HEK293T (cell line): ENCODE results near the gene GOLPH3L.

Experiments used
- ARNT ChIP-seq: fragments of 450-650 bp; IDR thresholded peaks from 2 replicates; pipeline ENCODE4 v1.6.1; 2017; ENCODE audit warnings: mild to moderate bottlenecking
- BHLHE40 ChIP-seq: fragments of 450-650 bp; IDR thresholded peaks from 2 replicates; pipeline ENCODE4 v1.6.1; 2016; ENCODE audit warnings: mild to moderate bottlenecking, moderate library complexity, borderline replicate concordance
- CTBP1 ChIP-seq: fragments of 450-650 bp; IDR thresholded peaks from 2 replicates; pipeline ENCODE4 v1.6.1; 2016; ENCODE audit warnings: borderline replicate concordance
- ELF4 ChIP-seq: fragments of 450-650 bp; IDR thresholded peaks from 2 replicates; pipeline ENCODE4 v1.6.1; 2017; ENCODE audit warnings: antibody characterized with exemption
- FOXA1 ChIP-seq: fragments of 450-650 bp; IDR thresholded peaks from 2 replicates; pipeline ENCODE4 v1.6.1; 2016; ENCODE audit warnings: mild to moderate bottlenecking
- FOXK2 ChIP-seq: fragments of 450-650 bp; IDR thresholded peaks from 2 replicates; pipeline ENCODE4 v1.6.1; 2016; ENCODE audit warnings: mild to moderate bottlenecking
- FOXM1 ChIP-seq: fragments of 450-650 bp; IDR thresholded peaks from 2 replicates; pipeline ENCODE4 v1.6.1; 2017; ENCODE audit warnings: mild to moderate bottlenecking, borderline replicate concordance
- HDGF ChIP-seq: fragments of 450-650 bp; IDR thresholded peaks from 2 replicates; pipeline ENCODE4 v1.6.1; 2017; ENCODE audit warnings: antibody characterized with exemption, borderline replicate concordance
- LEF1 ChIP-seq: fragments of 450-650 bp; IDR thresholded peaks from 2 replicates; pipeline ENCODE4 v1.6.1; 2017; ENCODE audit warnings: mild to moderate bottlenecking, borderline replicate concordance
- NFRKB ChIP-seq: fragments of 450-650 bp; IDR thresholded peaks from 2 replicates; pipeline ENCODE4 v1.6.1; 2016; ENCODE audit warnings: mild to moderate bottlenecking, moderate library complexity
- SP1 ChIP-seq: fragments of 450-650 bp; IDR thresholded peaks from 2 replicates; pipeline ENCODE4 v1.6.1; 2017
- SUZ12 ChIP-seq: fragments of 450-650 bp; IDR thresholded peaks from 2 replicates; pipeline ENCODE4 v1.6.1; 2016; ENCODE audit warnings: mild to moderate bottlenecking
- TARDBP ChIP-seq: fragments of 450-650 bp; IDR thresholded peaks from 2 replicates; pipeline ENCODE4 v1.6.1; 2016
- ZNF384 ChIP-seq: fragments of 450-650 bp; IDR thresholded peaks from 2 replicates; pipeline ENCODE4 v1.6.1; 2016

- no peak for TF ChIP-seq ZNF384
- TF ChIP-seq TARDBP, result no peak
- TF ChIP-seq SP1, result no peak
- TF ChIP-seq NFRKB, result no peak
- no peak for TF ChIP-seq HDGF
- TF ChIP-seq FOXM1, result no peak
- TF ChIP-seq FOXA1, result no peak
- TF ChIP-seq FOXK2, result no peak
- TF ChIP-seq CTBP1, result no peak
- no peak for TF ChIP-seq ARNT
- no peak for TF ChIP-seq ELF4
- no peak for TF ChIP-seq BHLHE40
- no peak for TF ChIP-seq SUZ12
- no peak for TF ChIP-seq LEF1
These were observed 100.0 kb downstream of the GOLPH3L start for GRCh38 chr1:150596976-150597375.
